HG03571 (cell line): ENCODE measurements around the gene ZBTB44.
"Not testable (repeated sequence)": the region's sequence is repeated elsewhere in the genome, so short reads cannot be mapped to it uniquely, and the experiment has no call there.

Experiments used
- ATAC-seq: cut with Tn5 transposase; IDR thresholded peaks from one replicate; pipeline ENCODE4 v1.9.1; 2021; ENCODE audit not compliant: unreplicated experiment

The ZBTB44 gene

GRCh38 chr11:130314750-130315285 lies at the start of gene ZBTB44:
TSS of gene ZBTB44 (minus strand) at chr11:130314917. CDS start at chr11:130261873, 53,044 bp downstream.
- ATAC-seq, result peak; percentile 49

- ATAC-seq, result no peak
These were observed 44.7 kb upstream of the ZBTB44 start for GRCh38 chr11:130359419-130359818.

GRCh38 chr11:130358398-130358797 lies 43.7 kb upstream of the ZBTB44 start:
- no peak for ATAC-seq

- no peak for ATAC-seq
These were observed 32.5 kb upstream of the ZBTB44 start for GRCh38 chr11:130347261-130347660.

GRCh38 chr11:130344841-130345240 lies 30.1 kb upstream of the ZBTB44 start:
- ATAC-seq, result no peak

- ATAC-seq, result no peak
These were observed 26.1 kb upstream of the ZBTB44 start for GRCh38 chr11:130340671-130341319.

- no peak for ATAC-seq
These were observed 23.9 kb upstream of the ZBTB44 start for GRCh38 chr11:130338667-130339066.

GRCh38 chr11:130337281-130338089 lies 22.8 kb upstream of the ZBTB44 start:
- no peak for ATAC-seq

GRCh38 chr11:130331397-130331796 lies 16.7 kb upstream of the ZBTB44 start:
- ATAC-seq, result not testable (repeated sequence)

- no peak for ATAC-seq
These were observed 15.5 kb upstream of the ZBTB44 start for GRCh38 chr11:130330101-130330684.

- ATAC-seq, result no peak
These were observed 13.7 kb upstream of the ZBTB44 start for GRCh38 chr11:130328420-130328819.

- ATAC-seq, result no peak
These were observed 13.0 kb upstream of the ZBTB44 start for GRCh38 chr11:130327716-130328115.

GRCh38 chr11:130325691-130326090 lies 11.0 kb upstream of the ZBTB44 start:
- ATAC-seq, result no peak

GRCh38 chr11:130323452-130324450 lies 9.0 kb upstream of the ZBTB44 start:
- ATAC-seq, result no peak

GRCh38 chr11:130322126-130322525 lies 7.4 kb upstream of the ZBTB44 start:
- no peak for ATAC-seq

GRCh38 chr11:130318031-130318673 lies 3.4 kb upstream of the ZBTB44 start:
- no peak for ATAC-seq

GRCh38 chr11:130315354-130315970 lies 745 bp upstream of the ZBTB44 start:
- peak; percentile 36 for ATAC-seq

GRCh38 chr11:130314184-130314749 lies 450 bp downstream of the ZBTB44 start:
- ATAC-seq, result peak; percentile 50
